Bone marrow (tissue), 2 donors: ENCODE data around the gene RABL2A.
"Not testable (repeated sequence)": the region's sequence is repeated elsewhere in the genome, so short reads cannot be mapped to it uniquely, and the experiment has no call there.

Experiments used
- DNase-seq, 2 donors: peaks; one replicate each; lab custom pipeline; 2025; lab: John Stamatoyannopoulos, UW

The RABL2A gene

DNA sequence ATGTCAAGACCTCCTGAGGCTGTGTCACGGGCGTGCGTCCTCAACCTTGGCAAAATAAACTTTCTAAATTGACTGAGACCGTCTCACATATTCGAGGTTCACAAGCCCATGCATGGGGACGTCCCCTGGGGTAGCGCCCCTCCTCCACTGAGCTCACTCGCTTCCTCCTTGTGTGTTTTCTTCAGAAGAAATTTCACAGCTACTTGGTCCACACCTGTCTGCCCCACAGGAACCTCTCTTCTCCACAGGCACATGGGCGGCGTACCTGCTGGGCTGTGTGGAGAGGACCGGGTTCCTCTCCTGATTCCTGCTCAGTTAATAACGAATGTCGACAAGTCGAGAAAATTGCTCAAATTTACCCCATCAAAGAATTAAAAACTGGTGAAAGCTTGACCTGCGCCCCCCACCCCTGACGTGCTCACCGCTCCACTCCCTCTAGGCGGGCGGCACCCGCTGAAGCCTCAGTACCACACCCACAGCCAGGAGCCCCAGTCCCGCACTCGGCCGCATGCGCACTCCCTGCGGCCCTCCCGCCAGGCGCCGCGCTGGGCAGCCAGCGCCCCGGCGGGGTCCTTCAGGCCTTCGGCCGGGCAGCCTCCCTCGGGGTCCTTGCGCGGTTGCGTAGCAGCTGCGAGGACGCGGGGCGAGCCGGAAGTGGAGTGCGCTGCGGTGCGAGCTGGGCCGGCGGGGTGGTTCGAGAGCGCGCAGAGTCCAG is at the start of gene RABL2A:
TSS of gene RABL2A (plus strand) at position 651 of the 715 bp plus-strand sequence. CDS start 1,341 bp downstream, outside the sequence.
- DNase-seq, result not testable (repeated sequence)

DNA sequence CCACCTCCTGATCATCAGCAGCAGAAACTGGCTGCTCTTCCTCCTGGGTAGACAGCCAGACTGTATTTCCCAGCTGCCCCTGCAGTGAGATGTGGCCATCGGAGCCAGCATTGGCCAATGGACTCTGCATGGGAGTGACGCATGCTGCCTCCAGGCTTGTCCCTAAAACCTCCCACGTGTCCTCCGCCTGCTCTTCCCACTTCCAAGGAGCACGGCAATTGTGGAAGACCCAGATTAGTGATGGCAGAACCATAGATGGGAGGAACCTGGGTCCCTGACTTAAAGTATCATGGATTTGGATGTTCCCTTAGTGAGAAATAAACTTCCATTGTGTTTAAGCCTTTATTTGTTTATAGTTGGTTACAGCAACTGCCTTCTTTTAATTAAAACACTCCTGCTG is 48.6 kb upstream of the RABL2A start:
- not testable (repeated sequence) for DNase-seq

DNA sequence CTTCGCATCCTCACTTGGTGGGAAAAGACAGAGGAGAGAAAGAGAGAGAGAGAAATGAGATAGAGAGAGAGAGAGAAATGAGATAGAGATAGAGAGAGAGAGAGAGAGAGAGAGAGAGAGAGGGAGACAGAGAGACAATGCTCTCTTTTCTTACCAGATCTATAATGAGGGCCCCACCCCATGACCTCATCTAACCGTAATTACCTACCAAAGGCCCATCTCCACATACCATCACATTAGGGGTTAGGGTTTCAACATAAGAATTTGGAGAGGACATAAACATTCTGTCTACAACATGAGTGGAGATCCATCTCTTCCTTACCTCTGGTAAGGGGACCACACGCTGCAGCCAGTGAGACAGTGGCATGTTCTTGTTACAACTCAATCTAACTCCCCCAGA is 44.6 kb upstream of the RABL2A start:
- not testable (repeated sequence) for DNase-seq

DNA sequence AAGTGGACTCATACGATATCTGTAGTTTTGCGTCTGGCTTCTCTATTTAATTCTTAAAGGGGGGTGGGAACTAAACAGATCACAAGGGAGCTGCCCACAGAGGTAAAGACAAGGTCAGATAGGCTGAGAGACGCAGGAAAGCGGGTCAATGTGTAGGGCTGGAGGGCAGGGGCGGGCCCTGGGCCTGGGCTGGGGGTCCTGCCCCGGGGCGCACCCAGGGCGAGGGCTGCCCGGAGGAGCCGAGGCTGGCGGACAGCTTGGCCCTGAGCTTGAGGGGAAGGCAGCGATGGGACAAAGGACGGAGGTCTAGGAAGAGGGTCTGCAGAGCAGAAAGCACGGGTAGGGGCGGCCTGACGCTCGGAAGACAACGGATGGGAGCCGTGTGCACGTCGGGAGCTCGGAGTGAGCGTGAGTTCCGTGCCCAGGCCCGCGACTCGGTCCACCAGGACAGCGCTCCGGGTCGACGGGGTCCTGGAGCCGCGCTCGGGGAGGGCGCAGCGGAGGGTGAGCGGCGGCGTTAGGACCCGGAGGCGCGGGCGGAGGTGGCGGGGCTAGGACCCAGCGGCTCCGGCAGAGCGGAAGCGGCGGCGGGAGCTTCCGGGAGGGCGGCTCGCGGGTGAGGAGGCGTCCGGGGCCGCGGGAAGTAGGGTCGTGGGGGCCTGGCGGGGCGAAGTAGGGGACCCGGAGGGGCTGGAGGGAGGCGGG is 43.4 kb upstream of the RABL2A start:
- not testable (repeated sequence) for DNase-seq

DNA sequence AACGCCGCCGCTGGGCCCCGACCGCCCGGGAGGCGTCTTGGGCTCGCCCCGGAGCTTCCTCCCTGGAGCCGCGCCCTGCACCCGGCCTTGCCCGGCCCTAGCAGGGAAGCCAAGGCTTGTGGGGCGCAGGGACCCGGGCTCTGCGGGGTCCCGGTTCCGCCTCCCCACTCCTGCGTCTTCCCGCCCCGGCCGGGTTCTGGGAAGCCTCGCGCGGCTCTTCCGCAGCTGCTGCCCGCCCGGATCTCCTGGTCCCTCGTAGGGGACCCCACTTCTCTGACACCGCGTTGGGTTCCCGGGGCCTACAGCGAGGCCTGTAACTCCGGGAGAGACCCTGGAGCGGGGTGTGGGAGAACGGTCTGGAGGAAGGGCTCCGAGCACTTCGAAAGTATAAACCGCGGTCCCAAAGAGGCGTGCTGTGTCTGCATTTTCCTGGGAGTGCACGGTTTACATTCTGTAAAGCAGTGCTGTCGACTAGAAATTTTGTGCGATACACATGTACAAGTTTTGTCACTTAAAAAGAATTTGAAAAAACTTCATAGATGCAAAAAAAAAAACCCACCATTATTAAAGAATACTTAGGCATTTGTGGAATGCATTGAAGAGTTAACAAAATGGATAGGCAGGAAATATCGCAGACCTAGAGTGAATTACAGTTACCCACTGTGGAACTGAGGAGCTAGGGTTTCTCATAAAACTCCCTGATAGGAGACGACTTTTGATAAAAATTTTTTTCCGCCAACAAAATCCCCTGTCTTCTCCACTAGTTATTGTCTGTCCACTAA is 42.6 kb upstream of the RABL2A start:
- DNase-seq, result not testable (repeated sequence)

DNA sequence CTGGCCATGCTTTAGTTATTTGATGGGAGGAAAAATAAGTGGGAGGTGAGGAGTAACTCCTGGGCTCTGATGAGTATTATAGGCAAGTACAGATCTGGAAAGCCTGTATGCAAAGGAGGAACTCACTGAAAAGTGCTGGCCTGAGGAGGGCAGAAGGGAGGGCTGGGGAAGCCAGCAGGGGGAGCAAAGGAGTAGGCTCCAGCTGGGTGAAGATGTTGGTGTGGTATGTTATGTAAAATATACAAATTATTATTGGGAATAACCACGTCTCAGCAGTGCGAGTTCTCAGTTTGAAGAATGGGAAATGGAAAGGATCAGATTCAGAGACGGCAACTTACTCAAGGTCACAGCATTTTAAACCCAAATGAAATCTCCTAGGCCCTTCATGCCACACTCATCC is 39.9 kb upstream of the RABL2A start:
- not testable (repeated sequence) for DNase-seq

DNA sequence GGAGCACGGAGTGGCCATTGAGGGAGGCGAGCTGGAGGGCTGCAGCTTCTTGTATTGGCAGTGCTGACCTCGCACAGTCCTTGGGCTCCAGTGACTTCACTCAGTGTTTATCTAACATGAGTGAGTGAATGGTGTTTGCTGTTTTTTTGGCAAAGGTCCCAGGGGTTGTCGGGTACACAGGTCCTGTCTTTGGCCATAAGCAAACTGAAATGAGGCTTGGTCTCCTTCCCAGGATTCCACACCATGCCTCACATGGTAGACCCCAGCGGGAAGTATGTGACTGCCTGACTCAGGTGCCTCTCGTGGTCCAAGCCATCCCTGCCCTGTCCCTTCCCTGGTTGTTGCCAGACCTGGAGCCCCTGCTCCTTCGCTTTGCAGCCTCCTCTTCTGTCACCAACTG is 37.5 kb upstream of the RABL2A start:
- not testable (repeated sequence) for DNase-seq

DNA sequence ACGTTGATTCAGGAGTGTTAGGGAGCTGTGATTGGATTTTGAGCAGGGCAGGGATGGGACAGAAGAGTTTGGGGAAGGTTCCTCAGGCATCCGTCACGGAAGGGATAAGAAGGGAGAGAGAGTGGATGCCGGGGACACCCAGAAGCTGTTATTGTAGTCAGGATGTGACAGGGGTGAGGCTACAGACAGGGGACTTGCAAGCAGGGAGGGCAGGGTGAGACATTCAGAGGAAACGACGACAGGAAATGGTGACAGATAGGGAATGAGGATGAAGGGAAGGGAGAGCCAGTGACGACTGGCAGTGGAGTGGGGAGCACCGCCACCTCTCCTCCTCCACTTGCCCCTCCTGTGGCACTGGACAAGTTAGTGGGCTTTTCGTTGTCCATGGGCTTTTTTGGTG is 35.1 kb upstream of the RABL2A start:
- not testable (repeated sequence) for DNase-seq

DNA sequence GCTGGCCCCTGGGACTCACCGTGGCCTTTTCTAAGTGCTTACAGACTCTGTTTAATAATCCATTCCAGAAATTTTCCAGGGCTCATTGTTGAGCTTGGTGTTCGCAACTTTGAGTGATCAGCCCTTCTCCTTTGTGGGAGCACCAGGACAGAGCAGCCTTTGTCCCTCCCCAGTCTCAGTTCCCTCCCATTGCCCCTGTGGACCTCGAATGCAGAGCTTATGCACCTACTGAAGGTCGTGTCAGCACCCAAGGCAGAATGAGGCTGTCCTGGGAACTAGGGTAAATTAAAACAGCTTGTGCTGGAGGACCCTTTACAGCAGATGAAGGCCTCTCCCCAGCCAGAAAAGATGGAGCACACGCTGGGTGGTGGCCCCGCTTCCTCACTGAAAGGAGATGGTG is 33.8 kb upstream of the RABL2A start:
- not testable (repeated sequence) for DNase-seq

DNA sequence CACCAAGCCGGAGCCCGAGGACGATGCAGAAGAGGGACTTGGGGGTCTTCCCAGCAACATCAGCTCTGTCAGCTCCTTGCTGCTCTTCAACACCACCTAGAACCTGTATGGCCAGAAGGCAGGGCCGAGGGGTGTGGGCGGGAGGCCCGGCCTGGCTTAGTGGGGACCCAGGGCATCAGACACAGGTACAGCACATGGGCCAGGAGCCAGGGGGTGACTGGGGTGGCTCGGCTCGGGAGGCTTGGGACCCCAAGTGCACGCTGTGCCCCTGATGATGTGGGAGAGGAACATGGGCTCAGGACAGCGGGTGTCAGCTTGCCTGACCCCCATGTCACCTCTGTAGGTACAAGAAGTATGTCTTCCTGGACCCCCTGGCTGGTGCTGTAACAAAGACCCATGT is 31.3 kb upstream of the RABL2A start:
- DNase-seq, result not testable (repeated sequence)

DNA sequence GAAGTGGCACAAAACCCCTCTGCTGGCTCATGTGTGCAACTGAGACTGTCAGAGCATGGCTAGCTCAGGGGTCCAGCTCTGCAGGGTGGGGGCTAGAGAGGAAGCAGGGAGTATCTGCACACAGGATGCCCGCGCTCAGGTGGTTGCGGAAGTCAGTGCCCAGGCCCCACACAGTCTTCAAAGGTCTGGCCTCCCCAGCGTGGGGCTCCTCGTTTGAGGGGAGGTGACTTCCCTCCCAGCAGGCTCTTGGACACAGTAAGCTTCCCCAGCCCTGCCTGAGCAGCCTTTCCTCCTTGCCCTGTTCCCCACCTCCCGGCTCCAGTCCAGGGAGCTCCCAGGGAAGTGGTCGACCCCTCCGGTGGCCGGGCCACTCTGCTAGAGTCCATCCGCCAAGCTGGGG is 29.9 kb upstream of the RABL2A start:
- not testable (repeated sequence) for DNase-seq

DNA sequence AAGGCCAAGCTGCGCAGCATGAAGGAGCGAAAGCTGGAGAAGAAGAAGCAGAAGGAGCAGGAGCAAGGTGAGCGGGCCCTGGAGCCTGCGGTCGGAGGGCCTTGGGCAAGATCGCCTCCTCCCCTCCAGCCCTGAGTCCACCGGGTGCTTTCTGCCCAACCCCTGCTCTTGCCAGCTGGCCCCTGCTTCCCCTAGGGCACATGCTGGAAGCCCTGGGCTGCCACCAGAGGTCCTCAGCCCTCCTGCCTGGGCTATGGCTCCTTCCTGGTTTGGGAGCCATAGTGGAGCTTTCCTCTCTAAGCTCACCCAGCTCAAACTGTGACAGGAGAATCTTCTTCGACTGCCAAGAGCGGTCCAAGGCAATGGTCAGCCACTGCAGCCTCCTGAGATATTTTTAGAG is 29.5 kb upstream of the RABL2A start:
- DNase-seq, result not testable (repeated sequence)

DNA sequence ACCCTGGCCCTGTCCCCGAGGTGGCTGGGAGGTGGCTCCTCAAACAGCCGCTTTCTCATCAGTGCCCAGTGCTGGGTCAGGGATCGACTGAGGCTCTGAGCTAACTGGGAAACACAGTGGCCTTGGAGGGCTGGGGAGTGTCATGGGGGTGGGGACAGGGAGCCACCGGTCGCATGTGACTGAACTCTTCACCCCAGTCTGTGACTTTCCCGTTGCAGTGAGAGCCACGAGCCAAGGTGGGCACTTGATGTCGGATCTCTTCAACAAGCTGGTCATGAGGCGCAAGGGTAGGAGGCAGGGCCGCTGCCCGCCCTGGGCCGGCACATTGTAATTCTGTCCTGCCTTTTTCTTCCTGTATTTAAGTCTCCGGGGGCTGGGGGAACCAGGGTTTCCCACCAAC is 28.9 kb upstream of the RABL2A start:
- not testable (repeated sequence) for DNase-seq

DNA sequence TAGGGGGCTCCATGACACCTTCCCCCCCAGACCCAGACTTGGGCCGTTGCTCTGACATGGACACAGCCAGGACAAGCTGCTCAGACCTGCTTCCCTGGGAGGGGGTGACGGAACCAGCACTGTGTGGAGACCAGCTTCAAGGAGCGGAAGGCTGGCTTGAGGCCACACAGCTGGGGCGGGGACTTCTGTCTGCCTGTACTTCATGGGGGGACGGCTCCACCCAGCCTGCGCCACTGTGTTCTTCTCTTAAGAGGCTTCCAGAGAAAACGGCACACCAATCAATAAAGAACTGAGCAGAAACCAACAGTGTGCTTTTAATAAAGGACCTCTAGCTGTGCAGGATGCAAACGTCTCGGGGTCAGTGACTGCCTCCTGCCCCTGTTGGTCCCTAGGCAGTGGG is 28.3 kb upstream of the RABL2A start:
- not testable (repeated sequence) for DNase-seq

DNA sequence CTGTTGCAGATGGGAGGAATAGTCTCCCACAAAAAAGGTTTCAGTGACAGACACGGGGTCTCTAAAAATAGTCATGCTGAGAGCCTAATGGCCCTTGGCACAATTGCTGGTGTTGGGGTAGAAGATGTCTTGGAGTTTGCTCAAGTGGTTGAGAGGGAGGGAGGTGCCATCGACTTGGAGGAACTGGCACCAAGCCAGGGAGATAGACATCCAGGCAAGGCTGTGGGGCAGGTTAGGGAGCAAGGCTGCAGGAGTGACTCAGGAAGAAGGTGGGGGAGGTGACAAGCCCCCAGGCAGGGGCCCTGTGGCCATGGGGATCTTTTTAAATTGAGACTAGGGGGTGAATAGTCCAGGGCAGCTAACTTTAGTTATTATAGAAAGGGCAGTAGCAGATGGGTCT is 27.9 kb upstream of the RABL2A start:
- DNase-seq, result not testable (repeated sequence)

DNA sequence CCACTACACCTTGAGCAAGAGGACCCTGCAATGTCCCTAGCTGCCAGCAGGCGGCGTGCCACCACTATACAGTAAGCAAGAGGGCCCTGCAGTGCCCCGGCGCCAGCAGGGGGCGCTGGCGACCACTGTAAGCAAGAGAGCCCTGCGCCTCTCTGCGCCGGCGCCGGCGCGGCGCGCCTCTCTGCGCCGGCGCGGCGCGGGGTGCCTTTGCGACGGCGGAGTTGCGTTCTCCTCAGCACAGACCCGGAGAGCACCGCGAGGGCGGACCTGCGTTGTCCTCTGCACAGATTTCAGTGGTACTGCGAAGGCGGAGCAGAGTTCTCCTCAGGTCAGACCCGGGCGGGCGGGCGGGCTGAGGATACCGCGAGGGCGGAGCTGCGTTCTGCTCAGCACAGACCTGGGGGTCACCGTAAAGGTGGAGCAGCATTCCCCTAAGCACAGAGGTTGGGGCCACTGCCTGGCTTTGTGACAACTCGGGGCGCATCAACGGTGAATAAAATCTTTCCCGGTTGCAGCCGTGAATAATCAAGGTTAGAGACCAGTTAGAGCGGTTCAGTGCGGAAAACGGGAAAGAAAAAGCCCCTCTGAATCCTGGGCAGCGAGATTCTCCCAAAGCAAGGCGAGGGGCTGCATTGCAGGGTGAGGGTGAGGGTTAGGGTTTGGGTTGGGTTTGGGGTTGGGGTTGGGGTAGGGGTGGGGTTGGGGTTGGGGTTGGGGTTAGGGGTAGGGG is 24.9 kb upstream of the RABL2A start:
- not testable (repeated sequence) for DNase-seq

DNA sequence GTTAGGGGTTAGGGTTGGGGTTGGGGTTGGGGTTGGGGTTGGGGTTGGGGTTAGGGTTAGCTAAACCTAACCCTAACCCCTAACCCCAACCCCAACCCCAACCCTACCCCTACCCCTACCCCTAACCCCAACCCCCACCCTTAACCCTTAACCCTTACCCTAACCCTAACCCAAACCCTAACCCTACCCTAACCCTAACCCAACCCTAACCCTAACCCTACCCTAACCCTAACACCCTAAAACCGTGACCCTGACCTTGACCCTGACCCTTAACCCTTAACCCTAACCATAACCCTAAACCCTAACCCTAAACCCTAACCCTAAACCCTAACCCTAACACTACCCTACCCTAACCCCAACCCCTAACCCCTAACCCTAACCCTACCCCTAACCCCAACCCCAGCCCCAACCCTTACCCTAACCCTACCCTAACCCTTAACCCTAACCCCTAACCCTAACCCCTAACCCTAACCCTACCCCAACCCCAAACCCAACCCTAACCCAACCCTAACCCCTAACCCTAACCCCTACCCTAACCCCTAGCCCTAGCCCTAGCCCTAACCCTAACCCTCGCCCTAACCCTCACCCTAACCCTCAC is 24.1 kb upstream of the RABL2A start:
- no peak for DNase-seq

DNA sequence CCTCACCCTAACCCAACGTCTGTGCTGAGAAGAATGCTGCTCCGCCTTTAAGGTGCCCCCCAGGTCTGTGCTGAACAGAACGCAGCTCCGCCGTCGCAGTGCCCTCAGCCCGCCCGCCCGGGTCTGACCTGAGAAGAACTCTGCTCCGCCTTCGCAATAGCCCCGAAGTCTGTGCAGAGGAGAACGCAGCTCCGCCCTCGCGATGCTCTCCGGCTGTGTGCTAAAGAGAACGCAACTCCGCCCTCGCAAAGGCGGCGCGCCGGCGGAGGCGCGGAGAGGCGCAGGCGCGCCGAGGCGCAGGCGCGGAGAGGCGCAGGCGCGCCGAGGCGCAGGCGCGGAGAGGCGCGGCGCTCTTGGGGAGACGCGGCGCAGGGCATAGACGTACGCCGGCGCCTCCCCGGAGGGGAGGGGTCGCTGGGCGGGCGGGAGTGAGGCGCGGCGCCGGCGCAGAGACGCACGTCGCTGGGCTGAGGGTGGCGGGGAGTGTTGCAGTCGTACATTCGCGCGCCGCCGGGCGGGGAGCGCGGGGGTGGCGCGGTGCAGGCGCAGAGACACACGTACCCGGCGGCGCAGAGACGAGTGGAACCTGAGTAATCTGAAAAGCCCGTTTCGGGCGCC is 23.5 kb upstream of the RABL2A start:
- not testable (repeated sequence) for DNase-seq

DNA sequence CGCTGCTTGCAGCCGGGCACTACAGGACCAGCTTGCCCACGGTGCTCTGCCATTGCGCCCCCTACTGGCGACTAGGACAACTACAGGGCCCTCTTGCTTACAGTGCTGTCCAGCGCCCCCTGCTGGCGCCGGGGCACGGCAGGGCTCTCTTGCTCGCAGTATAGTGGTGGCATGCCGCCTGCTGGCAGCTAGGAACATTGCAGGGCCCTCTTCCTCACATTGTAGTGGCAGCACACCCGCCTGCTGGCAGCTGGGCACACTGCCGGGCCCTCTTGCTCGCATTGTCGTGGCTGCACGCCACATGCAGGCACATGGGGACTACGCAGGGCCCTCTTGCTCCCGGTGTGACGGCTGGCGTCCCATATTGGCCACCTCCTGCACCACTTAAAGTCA is 23.0 kb upstream of the RABL2A start:
- not testable (repeated sequence) for DNase-seq

DNA sequence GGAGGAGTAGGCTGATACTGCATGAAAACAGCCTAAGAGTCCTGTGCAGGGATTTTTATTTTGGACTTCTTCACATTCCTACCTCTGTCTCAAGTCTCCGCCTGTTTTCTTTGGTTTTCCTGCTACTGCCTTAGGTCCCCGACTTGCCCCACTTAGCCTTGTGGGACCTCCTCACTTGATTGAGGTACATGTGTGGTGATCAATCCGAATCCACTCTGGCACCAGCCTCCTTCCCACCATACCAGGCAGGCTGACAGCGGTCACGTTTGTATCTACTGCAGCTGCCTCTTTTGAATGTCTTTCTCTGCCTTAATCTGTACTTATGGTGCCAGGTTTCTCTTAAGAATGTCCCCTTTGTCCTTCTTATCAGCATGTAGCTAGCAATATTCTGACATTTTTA is 22.4 kb upstream of the RABL2A start:
- DNase-seq, result not testable (repeated sequence)

DNA sequence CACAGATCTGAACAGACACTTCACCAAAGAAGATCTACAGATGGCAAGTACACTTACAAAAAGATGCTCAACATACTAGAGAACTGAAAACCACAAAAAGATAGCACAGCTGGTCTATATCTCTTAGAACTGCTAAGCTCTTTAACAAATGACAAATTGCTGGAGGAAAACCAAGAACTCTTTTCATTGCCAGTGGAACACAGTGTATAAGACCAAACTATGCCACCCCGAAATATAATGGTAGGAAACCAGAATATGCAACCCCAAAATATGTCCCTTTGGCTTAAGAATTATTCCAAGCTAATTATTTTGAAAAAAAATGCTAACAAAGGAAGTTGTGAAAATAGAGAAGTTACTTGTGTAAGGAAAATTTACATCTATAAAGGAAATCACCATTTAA is 21.0 kb upstream of the RABL2A start:
- not testable (repeated sequence) for DNase-seq
